Keratinocyte (primary cell): Measurements from ENCODE around the gene OR8K1. TPM values are rescaled to one million over a fixed set of nuclear protein-coding genes. Genes with fewer than 3 reads are reported as not detected.

Experiments
- DNase-seq: peaks from one replicate; pipeline ENCODE4 v3.0.0-alpha.2; 2011; ENCODE audit warnings: low read depth, missing footprints, low spot score
- FAIRE-seq: peaks from 2 replicates; lab custom pipeline; 2011; peaks lifted over from hg19 to GRCh38; lab: Jason Lieb, UNC
- H2AFZ ChIP-seq: 2 replicates; pipeline ENCODE4 v1.6.0; 2012; ENCODE audit warnings: low read length, control low read depth, inconsistent platforms; ENCODE audit not compliant: control insufficient read depth
- H3K27ac ChIP-seq: 2 replicates; pipeline ENCODE4 v1.5.1; 2011; ENCODE audit warnings: low read length; ENCODE audit not compliant: control insufficient read depth, insufficient read depth
- H3K27me3 ChIP-seq: 3 replicates; pipeline ENCODE4 v1.6.0; 2011; ENCODE audit warnings: low read length; ENCODE audit not compliant: control insufficient read depth, insufficient read depth; ENCODE audit errors: extremely low read depth
- H3K36me3 ChIP-seq, 2 experiments: 2 replicates in 1 of 2; 3 replicates in 1 of 2; pipeline ENCODE4 v1.5.1; 2011; ENCODE audit warnings: low read length in 2 of 2, mild to moderate bottlenecking in 1 of 2; ENCODE audit not compliant: control insufficient read depth in 2 of 2, insufficient read depth in 2 of 2; ENCODE audit errors: extremely low read depth in 1 of 2
- H3K4me1 ChIP-seq: 3 replicates; pipeline ENCODE4 v1.5.1; 2011; ENCODE audit warnings: low read length; ENCODE audit not compliant: control insufficient read depth, insufficient read depth; ENCODE audit errors: extremely low read depth
- H3K4me2 ChIP-seq: 3 replicates; pipeline ENCODE4 v1.6.0; 2011; ENCODE audit warnings: low read depth, low read length; ENCODE audit not compliant: control insufficient read depth, insufficient read depth; ENCODE audit errors: extremely low read depth
- H3K4me3 ChIP-seq, 3 experiments: fragments of 200-600 bp in 1 of 3; sonication (generic) in 1 of 3; 2 replicates in 2 of 3; 3 replicates in 1 of 3; pipeline ENCODE4 v1.5.1; 2011 to 2016; ENCODE audit warnings: low read length in 3 of 3, mild to moderate bottlenecking in 3 of 3, control low read depth in 2 of 3, inconsistent platforms in 1 of 3, low read depth in 1 of 3, mixed read lengths in 1 of 3, mixed run types in 1 of 3, moderate library complexity in 1 of 3; ENCODE audit not compliant: control insufficient read depth in 2 of 3, insufficient read depth in 2 of 3; ENCODE audit errors: extremely low read depth in 1 of 3
- H3K79me2 ChIP-seq: 2 replicates; pipeline ENCODE4 v1.6.0; 2012; ENCODE audit warnings: low read length; ENCODE audit not compliant: control insufficient read depth, insufficient read depth
- H3K9ac ChIP-seq: 3 replicates; pipeline ENCODE4 v1.6.0; 2011; ENCODE audit warnings: low read length; ENCODE audit not compliant: control insufficient read depth, insufficient read depth; ENCODE audit errors: extremely low read depth
- H3K9me1 ChIP-seq: 3 replicates; pipeline ENCODE4 v1.6.0; 2011; ENCODE audit warnings: low read length; ENCODE audit not compliant: control insufficient read depth, insufficient read depth; ENCODE audit errors: extremely low read depth
- H3K9me3 ChIP-seq: 2 replicates; pipeline ENCODE4 v1.5.1; 2012; ENCODE audit warnings: low read depth, low read length; ENCODE audit not compliant: control insufficient read depth
- H4K20me1 ChIP-seq: 3 replicates; pipeline ENCODE4 v1.6.0; 2011; ENCODE audit warnings: low read length; ENCODE audit not compliant: control insufficient read depth, insufficient read depth; ENCODE audit errors: extremely low read depth
- CTCF ChIP-seq, 3 experiments: IDR thresholded peaks in 1 of 3; conservative IDR thresholded peaks in 1 of 3; optimal IDR thresholded peaks in 1 of 3; 2 replicates in 2 of 3; 3 replicates in 1 of 3; pipeline versions ENCODE3 to v1.5.1; 2011; ENCODE audit warnings: low read length in 3 of 3, mild to moderate bottlenecking in 3 of 3, moderate library complexity in 2 of 3, control low read depth in 1 of 3, inconsistent platforms in 1 of 3; ENCODE audit not compliant: insufficient read depth in 2 of 3; ENCODE audit errors: extremely low read depth in 1 of 3
- EZH2 ChIP-seq: IDR thresholded peaks from one replicate; pipeline ENCODE4 v1.6.1; 2012; ENCODE audit warnings: inconsistent platforms, mild to moderate bottlenecking, low read length, moderate library complexity
- dilution Hi-C: fragments of 300-500 bp; cut with MboI; formaldehyde crosslinking; loops from one replicate; pipeline ENCODE4 v1.7.0; 2020; ENCODE audit warnings: low sequenced_read_pairs; ENCODE audit not compliant: extremely low pct_ligation_motif_present
- polyA minus RNA-seq, 3 experiments: library from RNA; depleted of rRNA, polyadenylated mRNA; stranded (reverse); fragments of >200 nt; gene quantifications; 1 replicate in 1 of 3; 2 replicates in 1 of 3; 3 replicates in 1 of 3; pipeline ENCODE4 v1.2.3, GENCODE V29; 2011
- polyA plus RNA-seq, 5 experiments: library from polyadenylated mRNA; depleted of rRNA in 3 of 5; stranded (reverse) in 3 of 5; stranded (forward) in 1 of 5; unstranded in 1 of 5; fragments of >200 nt; gene quantifications; 1 replicate in 1 of 5; 2 replicates in 3 of 5; 3 replicates in 1 of 5; pipeline versions ENCODE4 v1.2.1 to v1.2.3, GENCODE V29; 2011 to 2012; ENCODE audit warnings: missing spikeins in 2 of 5, low read depth in 1 of 5, low replicate concordance in 1 of 5

The OR8K1 gene
- polyA plus RNA-seq, result not detected in 3 replicates
- polyA plus RNA-seq (2011; ENCODE audit: low read depth), result not detected
- polyA plus RNA-seq (2011; cell fraction: cytosol; rRNA removed), result not detected in 2 replicates
- not detected in 2 replicates for polyA plus RNA-seq (2011; cell fraction: nucleus; rRNA removed)
- not detected in 2 replicates for polyA plus RNA-seq (2012; ENCODE audit: low replicate concordance)
- polyA minus RNA-seq, result not detected in 3 replicates
- polyA minus RNA-seq (2011; cell fraction: cytosol; rRNA and poly(A)+ RNA removed), result not detected
- not detected in 2 replicates for polyA minus RNA-seq (2011; cell fraction: nucleus; rRNA and poly(A)+ RNA removed)

DNA sequence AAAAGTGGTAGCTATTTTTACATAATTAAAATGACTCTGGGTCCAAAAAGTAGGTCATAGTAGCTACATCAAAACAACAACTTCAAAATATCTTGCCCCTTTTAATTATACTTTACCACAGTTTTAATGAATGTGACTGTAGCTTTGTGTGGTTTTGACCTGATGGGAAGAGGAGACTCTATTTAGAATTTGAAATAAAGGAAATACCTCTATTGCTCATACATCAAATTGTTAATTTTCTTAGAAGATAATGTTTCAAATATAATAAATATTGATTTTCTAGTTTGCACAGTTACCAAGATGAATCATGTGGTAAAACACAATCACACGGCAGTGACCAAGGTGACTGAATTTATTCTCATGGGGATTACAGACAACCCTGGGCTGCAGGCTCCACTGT, at the start of gene OR8K1:
Gene OR8K1 (plus strand): TSS at position 301 of the 400 bp plus-strand sequence. CDS start 0 bp downstream, at position 301.
- Histone ChIP-seq H2AFZ (no peak within 1 kb of the TSS), H3K27ac (no peak within 1 kb of the TSS), H3K9me3 (no peaks in the 10 kb centered on the region), H4K20me1 (no peaks in the 10 kb centered on the region), H3K79me2 (no peaks in the 10 kb centered on the region), H3K36me3 (no peaks in the 10 kb centered on the region), H3K4me2 (no peak within 1 kb of the TSS), H3K9me1 (no peaks in the 10 kb centered on the region), H3K9ac (no peak within 1 kb of the TSS), H3K4me1 (no peaks in the 10 kb centered on the region), H3K4me3 (no peak within 1 kb of the TSS), H3K27me3 (no peaks in the 10 kb centered on the region)
- dilution Hi-C loops, result no loop called here
- DNase-seq, result no peak
- TF ChIP-seq CTCF (optimal IDR thresholded peaks at IDR 0.05 in 1 of 3, IDR thresholded peaks at IDR 0.05 in 1 of 3, conservative IDR thresholded peaks at IDR 0.05 in 1 of 3; ENCODE audit: extremely low read depth in 1 of 3, insufficient read depth in 2 of 3, low read length in 3 of 3) (no peak), EZH2 (no peak)
- no peak for FAIRE-seq

DNA sequence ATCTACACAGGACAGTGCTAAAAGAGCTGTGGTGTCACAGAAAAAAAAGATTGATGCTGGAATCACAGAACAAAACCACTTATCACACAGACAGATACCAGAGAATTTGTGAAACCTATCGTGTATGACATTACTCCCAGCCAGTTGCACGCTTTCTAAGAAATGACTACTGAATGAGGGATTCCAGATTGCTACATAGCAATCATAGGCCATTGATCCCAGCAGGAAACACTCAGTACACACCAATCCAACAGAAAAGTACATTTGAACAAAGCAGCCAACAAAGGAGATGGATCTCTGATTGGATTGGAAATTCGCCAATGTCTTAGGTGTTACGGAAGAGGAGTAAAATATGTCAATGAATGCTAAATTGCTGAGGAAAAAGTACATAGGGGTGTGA, 48.9 kb upstream of the OR8K1 start:
- Histone ChIP-seq H3K4me2 (no peak overlapping the region), H3K9me3 (no peaks in the 10 kb centered on the region), H2AFZ (no peak overlapping the region), H3K27ac (no peak overlapping the region), H3K9ac (no peak overlapping the region), H3K36me3 (no peaks in the 10 kb centered on the region), H3K27me3 (no peaks in the 10 kb centered on the region), H3K4me1 (no peaks in the 10 kb centered on the region), H3K4me3 (no peak overlapping the region), H4K20me1 (no peaks in the 10 kb centered on the region), H3K9me1 (no peaks in the 10 kb centered on the region), H3K79me2 (no peaks in the 10 kb centered on the region)
- FAIRE-seq (no peak), DNase-seq (no peak)
- TF ChIP-seq CTCF (optimal IDR thresholded peaks at IDR 0.05 in 1 of 3, IDR thresholded peaks at IDR 0.05 in 1 of 3, conservative IDR thresholded peaks at IDR 0.05 in 1 of 3; ENCODE audit: extremely low read depth in 1 of 3, insufficient read depth in 2 of 3, low read length in 3 of 3) (no peak), EZH2 (no peak)
- dilution Hi-C loops, result no loop called here
